Fibroblast of mammary gland (primary cell): ENCODE measurements around the gene ENPP7.

Experiments
- DNase-seq: peaks from one replicate; pipeline ENCODE4 v3.0.0-alpha.2; 2010; ENCODE audit warnings: low read depth
- H3K4me3 ChIP-seq: 2 replicates; pipeline ENCODE4 v1.5.1; 2011; ENCODE audit warnings: low read depth, mild to moderate bottlenecking, low read length, moderate library complexity; ENCODE audit not compliant: control insufficient read depth
- TF ChIP-seq, protein P1 (sequence below): conservative IDR thresholded peaks from 2 replicates; pipeline ENCODE4 v1.5.1; 2011; ENCODE audit warnings: low read depth, low read length, inconsistent platforms; ENCODE audit not compliant: control insufficient read depth, insufficient read depth

Gene ENPP7

DNA sequence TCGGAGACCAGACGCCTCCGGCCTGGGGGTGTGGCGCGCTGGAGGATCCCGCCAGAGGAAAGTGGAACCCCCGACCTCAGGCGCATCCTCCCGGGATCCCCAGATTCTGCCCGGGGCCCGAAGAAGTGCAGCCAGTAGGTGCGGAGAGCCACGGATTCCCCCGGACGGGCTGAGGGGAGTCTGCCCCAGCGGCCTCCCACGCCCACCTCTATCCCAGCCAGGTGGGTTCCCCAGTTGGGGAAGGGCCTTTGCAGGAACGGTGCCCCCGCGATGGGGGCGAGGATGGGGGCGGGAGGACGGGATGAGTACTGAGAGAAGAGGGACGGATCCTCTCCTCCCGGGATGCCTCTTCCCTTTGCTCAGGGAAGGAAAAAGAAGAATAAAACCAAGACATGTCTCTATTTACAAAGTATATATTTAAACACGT, 61.0 kb downstream of the ENPP7 start:
- H3K4me3 ChIP-seq = no peak overlapping the region
- no peak for DNase-seq
- TF ChIP-seq, protein P1, sequence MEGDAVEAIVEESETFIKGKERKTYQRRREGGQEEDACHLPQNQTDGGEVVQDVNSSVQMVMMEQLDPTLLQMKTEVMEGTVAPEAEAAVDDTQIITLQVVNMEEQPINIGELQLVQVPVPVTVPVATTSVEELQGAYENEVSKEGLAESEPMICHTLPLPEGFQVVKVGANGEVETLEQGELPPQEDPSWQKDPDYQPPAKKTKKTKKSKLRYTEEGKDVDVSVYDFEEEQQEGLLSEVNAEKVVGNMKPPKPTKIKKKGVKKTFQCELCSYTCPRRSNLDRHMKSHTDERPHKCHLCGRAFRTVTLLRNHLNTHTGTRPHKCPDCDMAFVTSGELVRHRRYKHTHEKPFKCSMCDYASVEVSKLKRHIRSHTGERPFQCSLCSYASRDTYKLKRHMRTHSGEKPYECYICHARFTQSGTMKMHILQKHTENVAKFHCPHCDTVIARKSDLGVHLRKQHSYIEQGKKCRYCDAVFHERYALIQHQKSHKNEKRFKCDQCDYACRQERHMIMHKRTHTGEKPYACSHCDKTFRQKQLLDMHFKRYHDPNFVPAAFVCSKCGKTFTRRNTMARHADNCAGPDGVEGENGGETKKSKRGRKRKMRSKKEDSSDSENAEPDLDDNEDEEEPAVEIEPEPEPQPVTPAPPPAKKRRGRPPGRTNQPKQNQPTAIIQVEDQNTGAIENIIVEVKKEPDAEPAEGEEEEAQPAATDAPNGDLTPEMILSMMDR = no peak
